MCF 10A (cell line): Measurements from ENCODE around the gene OGFOD3. TPM values are rescaled to one million over a fixed set of nuclear protein-coding genes. Genes with fewer than 3 reads are reported as not detected.
"Not testable (repeated sequence)": the region's sequence is repeated elsewhere in the genome, so short reads cannot be mapped to it uniquely, and the experiment has no call there.

Experiments used
- BruUV-seq: library from RNA; stranded (reverse); fragments of 400-500 nt; replicated peaks from 2 replicates; lab custom pipeline; 2021; lab: Mats Ljungman, UMichigan
- CTCF ChIA-PET: fragments of 300-600 bp; sonication (Branson Sonifier 250); formaldehyde crosslinking; extraction: SDS; loops from one replicate; lab custom pipeline; 2021; ENCODE audit warnings: antibody characterized with exemption, inconsistent platforms; lab: Yijun Ruan, JAX
- POLR2A ChIA-PET: fragments of 300-600, 350-650 bp; sonication (Branson Sonifier 250); formaldehyde crosslinking; extraction: SDS; loops from one replicate; lab custom pipeline; 2020; ENCODE audit warnings: antibody characterized with exemption, inconsistent platforms; lab: Yijun Ruan, JAX
- DNase-seq: peaks from one replicate; pipeline ENCODE4 v3.0.0-alpha.2; 2018; ENCODE audit not compliant: unreplicated experiment
- H3K27ac Mint-ChIP-seq: one replicate; pipeline ENCODE4 v1.8.0; 2022; ENCODE audit warnings: mild to moderate bottlenecking, low read depth, mixed read lengths; ENCODE audit not compliant: unreplicated experiment
- H3K27me3 Mint-ChIP-seq: one replicate; pipeline ENCODE4 v1.8.0; 2022; ENCODE audit warnings: mixed read lengths; ENCODE audit not compliant: insufficient read depth, unreplicated experiment
- H3K36me3 Mint-ChIP-seq: one replicate; pipeline ENCODE4 v1.8.0; 2022; ENCODE audit warnings: mild to moderate bottlenecking, moderate library complexity, mixed read lengths; ENCODE audit not compliant: insufficient read depth, unreplicated experiment
- H3K4me1 Mint-ChIP-seq: one replicate; pipeline ENCODE4 v1.8.0; 2022; ENCODE audit warnings: mixed read lengths; ENCODE audit not compliant: insufficient read depth, unreplicated experiment
- H3K4me3 Mint-ChIP-seq: one replicate; pipeline ENCODE4 v1.8.0; 2022; ENCODE audit warnings: mild to moderate bottlenecking, moderate library complexity, mixed read lengths; ENCODE audit not compliant: unreplicated experiment
- H3K9me3 Mint-ChIP-seq: one replicate; pipeline ENCODE4 v1.8.0; 2022; ENCODE audit warnings: mixed read lengths; ENCODE audit not compliant: unreplicated experiment
- intact Hi-C: fragments of 100-400 bp; cut with micrococcal nuclease; formaldehyde crosslinking; loops from 2 replicates; pipeline ENCODE4 v1.14.1; 2022
- total RNA-seq: library from RNA; stranded (reverse); gene quantifications from 2 replicates; pipeline ENCODE4 v1.2.3, GENCODE V29; 2022
- TF ChIP-seq, protein P1 (sequence below): fragments of 200-600 bp; IDR thresholded peaks from one replicate; pipeline ENCODE4 v1.8.0; 2022; ENCODE audit warnings: antibody characterized with exemption, mild to moderate bottlenecking; ENCODE audit not compliant: unreplicated experiment

Gene OGFOD3
- total RNA-seq, 1 experiment from 2014 or later, result 21.1 TPM

DNA sequence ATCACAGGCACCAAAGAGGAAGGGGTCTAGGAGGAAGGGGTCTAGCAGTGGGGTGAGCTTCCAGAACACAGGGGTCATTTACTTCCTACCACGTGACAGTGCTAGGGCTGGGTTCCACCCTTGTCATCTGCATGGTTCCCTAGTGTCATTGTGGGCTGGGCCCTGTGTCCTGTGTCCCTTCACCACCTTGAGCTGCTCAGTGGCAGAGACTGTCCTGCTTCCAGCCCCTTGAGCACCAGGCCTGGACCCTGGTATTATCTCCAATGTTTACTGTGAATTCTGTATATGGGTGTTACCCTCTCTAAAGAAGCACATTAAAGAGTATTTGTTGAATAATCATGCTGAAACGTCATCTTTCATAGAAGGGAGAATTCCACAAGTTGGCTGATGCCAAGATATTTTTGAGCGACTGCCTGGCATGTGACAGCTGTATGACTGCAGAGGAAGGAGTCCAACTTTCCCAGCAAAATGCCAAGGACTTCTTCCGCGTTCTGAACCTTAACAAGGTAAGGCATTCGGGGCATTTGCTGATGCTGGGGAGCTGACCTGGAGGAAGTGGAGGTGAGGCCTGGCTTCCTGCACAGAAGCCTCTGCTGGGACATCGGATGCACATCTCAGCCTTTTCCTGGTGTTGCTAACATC is 45.7 kb upstream of the OGFOD3 start:
- Mint-ChIP-seq H3K27ac (no peak overlapping the region), H3K4me3 (no peak overlapping the region), H3K9me3 (no peaks in the 10 kb centered on the region), H3K4me1 (no peaks in the 10 kb centered on the region), H3K36me3 (peaks cover 43% of the 10 kb centered on the region), H3K27me3 (no peaks in the 10 kb centered on the region)
- intact Hi-C loops, result no loop called here
- TF ChIP-seq, protein P1, sequence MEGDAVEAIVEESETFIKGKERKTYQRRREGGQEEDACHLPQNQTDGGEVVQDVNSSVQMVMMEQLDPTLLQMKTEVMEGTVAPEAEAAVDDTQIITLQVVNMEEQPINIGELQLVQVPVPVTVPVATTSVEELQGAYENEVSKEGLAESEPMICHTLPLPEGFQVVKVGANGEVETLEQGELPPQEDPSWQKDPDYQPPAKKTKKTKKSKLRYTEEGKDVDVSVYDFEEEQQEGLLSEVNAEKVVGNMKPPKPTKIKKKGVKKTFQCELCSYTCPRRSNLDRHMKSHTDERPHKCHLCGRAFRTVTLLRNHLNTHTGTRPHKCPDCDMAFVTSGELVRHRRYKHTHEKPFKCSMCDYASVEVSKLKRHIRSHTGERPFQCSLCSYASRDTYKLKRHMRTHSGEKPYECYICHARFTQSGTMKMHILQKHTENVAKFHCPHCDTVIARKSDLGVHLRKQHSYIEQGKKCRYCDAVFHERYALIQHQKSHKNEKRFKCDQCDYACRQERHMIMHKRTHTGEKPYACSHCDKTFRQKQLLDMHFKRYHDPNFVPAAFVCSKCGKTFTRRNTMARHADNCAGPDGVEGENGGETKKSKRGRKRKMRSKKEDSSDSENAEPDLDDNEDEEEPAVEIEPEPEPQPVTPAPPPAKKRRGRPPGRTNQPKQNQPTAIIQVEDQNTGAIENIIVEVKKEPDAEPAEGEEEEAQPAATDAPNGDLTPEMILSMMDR, result no peak
- no TSS peak for BruUV-seq
- POLR2A ChIA-PET, result no interaction called here
- DNase-seq, result no peak
- CTCF ChIA-PET, result no interaction called here

DNA sequence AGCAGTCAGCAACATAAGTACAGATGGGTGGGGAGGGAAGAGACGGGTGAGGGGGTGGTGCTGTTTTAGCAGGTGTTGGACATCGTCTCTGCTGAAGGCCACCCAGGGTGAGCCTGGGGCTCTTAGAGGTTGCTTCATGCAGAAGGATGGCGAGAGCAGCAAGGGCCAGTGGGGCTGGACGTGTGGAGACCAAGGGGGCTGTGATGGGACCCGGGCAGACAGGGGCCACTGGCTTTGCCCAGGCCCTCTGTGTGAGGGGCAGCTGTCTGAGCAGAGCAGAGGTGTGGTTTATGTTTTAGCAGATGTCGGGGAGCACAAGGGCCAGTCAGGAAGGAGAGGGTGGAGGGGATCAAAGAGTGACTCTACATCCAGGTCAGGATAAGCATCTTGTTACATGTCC is 45.0 kb upstream of the OGFOD3 start:
- no peak for DNase-seq
- TF ChIP-seq, protein P1, result no peak
- Mint-ChIP-seq H3K4me3 (no peak overlapping the region), H3K9me3 (no peaks in the 10 kb centered on the region), H3K36me3 (peaks cover 37% of the 10 kb centered on the region), H3K27me3 (no peaks in the 10 kb centered on the region), H3K4me1 (no peaks in the 10 kb centered on the region), H3K27ac (no peak overlapping the region)
- ChIA-PET POLR2A (no interaction called here), CTCF (interaction anchor here (0.6 to 1.6 kb wide), 2 partner anchors 24 to 90 kb away, joined by 3 read pairs; no protein-coding TSS in a partner anchor)
- BruUV-seq, result no TSS peak
- intact Hi-C loops, result no loop called here

DNA sequence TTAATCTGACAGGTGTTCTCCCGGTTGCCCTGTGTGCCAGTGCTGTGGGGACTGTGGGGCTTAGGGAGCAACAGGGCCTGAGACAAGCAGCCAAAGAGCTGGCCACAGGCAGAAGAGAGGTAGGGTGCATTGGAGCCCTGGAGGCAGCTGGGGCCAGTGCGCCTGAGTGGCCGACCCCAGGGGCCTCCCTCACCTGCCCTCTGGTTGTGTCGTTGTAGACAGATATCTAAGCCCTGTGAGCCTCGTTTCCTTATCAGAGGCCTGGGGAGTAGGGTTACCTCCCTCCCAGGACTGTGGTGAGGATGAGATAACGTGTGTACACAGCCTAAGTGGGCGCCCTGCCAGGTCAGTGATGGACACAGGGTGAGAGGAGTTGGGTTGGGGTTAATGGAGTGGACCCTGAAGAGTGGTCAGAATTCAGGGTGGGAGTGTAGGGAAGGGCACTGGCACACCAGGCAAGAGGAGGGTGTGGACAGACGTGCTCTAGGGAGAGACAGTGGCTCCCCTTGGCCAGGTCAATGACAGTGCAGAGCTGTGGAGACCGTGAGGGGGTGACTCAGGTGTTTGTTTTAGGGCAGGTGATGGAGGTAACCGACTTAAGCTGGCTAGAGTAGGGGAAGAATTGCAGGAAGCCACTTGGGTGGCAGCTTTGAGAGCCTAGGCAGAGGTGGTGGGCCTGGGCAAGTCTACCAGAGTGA is 43.6 kb upstream of the OGFOD3 start:
- intact Hi-C loops, result no loop called here

DNA sequence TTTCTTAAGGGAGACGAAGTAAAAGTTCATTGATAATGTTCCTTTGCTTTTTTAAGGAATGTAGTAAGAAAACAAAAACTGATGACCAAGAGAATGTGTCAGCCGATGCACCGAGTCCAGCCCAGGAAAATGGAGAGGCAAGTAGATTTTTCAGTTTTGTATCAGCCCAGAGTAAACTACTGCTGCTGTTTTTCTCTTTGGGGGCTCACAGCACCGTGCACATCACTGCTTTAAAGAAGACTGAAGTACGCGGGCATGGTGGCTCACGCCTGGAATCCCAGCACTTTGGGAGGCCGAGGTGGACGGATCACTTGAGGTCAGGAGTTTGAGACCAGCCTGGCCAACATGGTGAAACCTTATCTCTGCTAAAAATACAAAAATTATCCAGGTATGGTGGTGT is 41.5 kb upstream of the OGFOD3 start:
- H3K36me3 Mint-ChIP-seq, result peaks cover 33% of the 10 kb centered on the region
- H3K9me3 Mint-ChIP-seq, H3K27me3 Mint-ChIP-seq, H3K4me3 Mint-ChIP-seq, DNase-seq, intact Hi-C loops, BruUV-seq: not testable (repeated sequence)
- POLR2A ChIA-PET, result interaction anchor here (0.8 to 1.6 kb wide), 8 partner anchors 10 to 76 kb away, joined by 3 to 7 read pairs (median 4); no protein-coding TSS in a partner anchor
- H3K27ac Mint-ChIP-seq, result peak overlapping the region; percentile 23
- CTCF ChIA-PET, result interaction anchor here (1.0 kb wide), 2 partner anchors 34 to 92 kb away, joined by 3 read pairs; no protein-coding TSS in a partner anchor
- H3K4me1 Mint-ChIP-seq, result peaks cover 12% of the 10 kb centered on the region

More for the DNA sequence above, 43.6 kb upstream of the OGFOD3 start:
- H3K27me3 Mint-ChIP-seq, result no peaks in the 10 kb centered on the region
- no TSS peak for BruUV-seq
- CTCF ChIA-PET, result interaction anchor here (0.6 to 1.6 kb wide), 3 partner anchors 65 to 1611 kb away, joined by 3 read pairs; no protein-coding TSS in a partner anchor
- POLR2A ChIA-PET, result no interaction called here
- H3K4me3 Mint-ChIP-seq, result no peak overlapping the region
- peak overlapping the region; percentile 1 for H3K27ac Mint-ChIP-seq
- peaks cover 33% of the 10 kb centered on the region for H3K36me3 Mint-ChIP-seq
- DNase-seq, result no peak
- peaks cover 10% of the 10 kb centered on the region for H3K4me1 Mint-ChIP-seq
- H3K9me3 Mint-ChIP-seq, result no peaks in the 10 kb centered on the region
- TF ChIP-seq, protein P1, result no peak
